Spleen (tissue), 7 donors: ENCODE measurements around the gene IP6K3.

Source experiments
- CTCF ChIP-seq, 11 experiments: fragments of 200-600 bp in 7 of 11; fragments of 450-650 bp in 4 of 11; sonication (generic) in 4 of 11; IDR thresholded peaks in 8 of 11; conservative IDR thresholded peaks in 3 of 11; 1 replicate in 7 of 11; 2 replicates in 4 of 11; pipeline versions ENCODE4 v1.4.0 to v1.8.0; 2016 to 2021; ENCODE audit warnings: antibody characterized with exemption in 11 of 11, inconsistent platforms in 4 of 11, mild to moderate bottlenecking in 1 of 11
- POLR2A ChIP-seq, 3 donors: fragments of 450-650 bp; IDR thresholded peaks; one replicate each; pipeline ENCODE4 v1.5.1; 2017; ENCODE audit warnings: antibody characterized with exemption in 3 of 3, mild to moderate bottlenecking in 1 of 3
- POLR2AphosphoS5 ChIP-seq, 3 donors: sonication (generic); formaldehyde crosslinking; IDR thresholded peaks; one replicate each; pipeline ENCODE4 v1.5.1; 2017; ENCODE audit warnings: antibody characterized with exemption in 3 of 3
- donor health status: DM: no; HTN: no; CAD: no; lungs with moderate emphysema.
- donor health status: DM: no; HTN: no; CAD: no.
- donor health status: DM: no; HTN: no; CAD: no.

GRCh38 chr6:33705268-33705885 is 41.3 kb downstream of the IP6K3 start:
- TF ChIP-seq CTCF (IDR thresholded peaks at IDR 0.05 in 8 of 11, conservative IDR thresholded peaks at IDR 0.05 in 3 of 11) (no peak), POLR2A (IDR thresholded peaks at IDR 0.05) (no peak), POLR2AphosphoS5 (IDR thresholded peaks at IDR 0.05) (no peak)
